Measurements from ENCODE around the gene TCOF1.

DNA sequence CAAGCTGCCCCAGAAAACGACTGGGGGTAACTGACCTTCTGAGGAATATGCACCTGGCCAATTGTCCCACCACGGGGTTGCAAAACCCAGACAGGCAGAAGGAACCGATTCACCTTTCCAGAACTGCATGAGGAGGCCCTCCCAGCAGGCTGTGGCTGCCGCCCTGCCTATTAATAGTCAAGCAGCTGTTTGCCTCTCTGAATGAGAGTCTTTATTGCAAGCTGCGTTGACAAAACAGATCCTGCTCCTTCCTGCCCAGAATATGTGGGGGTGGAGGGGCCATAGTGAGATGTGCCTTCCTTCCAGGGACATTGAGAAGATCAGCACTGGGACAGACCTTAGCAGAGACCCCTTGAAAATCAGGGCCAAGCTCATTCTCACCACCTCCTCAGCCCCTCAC, 18.3 kb upstream of the TCOF1 start:
- TF ChIP-seq, protein P1, sequence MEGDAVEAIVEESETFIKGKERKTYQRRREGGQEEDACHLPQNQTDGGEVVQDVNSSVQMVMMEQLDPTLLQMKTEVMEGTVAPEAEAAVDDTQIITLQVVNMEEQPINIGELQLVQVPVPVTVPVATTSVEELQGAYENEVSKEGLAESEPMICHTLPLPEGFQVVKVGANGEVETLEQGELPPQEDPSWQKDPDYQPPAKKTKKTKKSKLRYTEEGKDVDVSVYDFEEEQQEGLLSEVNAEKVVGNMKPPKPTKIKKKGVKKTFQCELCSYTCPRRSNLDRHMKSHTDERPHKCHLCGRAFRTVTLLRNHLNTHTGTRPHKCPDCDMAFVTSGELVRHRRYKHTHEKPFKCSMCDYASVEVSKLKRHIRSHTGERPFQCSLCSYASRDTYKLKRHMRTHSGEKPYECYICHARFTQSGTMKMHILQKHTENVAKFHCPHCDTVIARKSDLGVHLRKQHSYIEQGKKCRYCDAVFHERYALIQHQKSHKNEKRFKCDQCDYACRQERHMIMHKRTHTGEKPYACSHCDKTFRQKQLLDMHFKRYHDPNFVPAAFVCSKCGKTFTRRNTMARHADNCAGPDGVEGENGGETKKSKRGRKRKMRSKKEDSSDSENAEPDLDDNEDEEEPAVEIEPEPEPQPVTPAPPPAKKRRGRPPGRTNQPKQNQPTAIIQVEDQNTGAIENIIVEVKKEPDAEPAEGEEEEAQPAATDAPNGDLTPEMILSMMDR (conservative IDR thresholded peaks at IDR 0.05; ENCODE audit: low read depth, low read length) = no peak
- TF ChIP-seq EZH2 (IDR thresholded peaks at IDR 0.05; ENCODE audit: borderline replicate concordance, low read depth, low read length, poor library complexity, severe bottlenecking) = no peak
